Osteoblast (primary cell): Measurements from ENCODE around the gene ZSCAN22. TPM values are rescaled to one million over a fixed set of nuclear protein-coding genes. Genes with fewer than 3 reads are reported as not detected.

Source experiments
- DNase-seq: peaks from one replicate; pipeline ENCODE4 v3.0.0; 2011; ENCODE audit warnings: low spot score, mixed read lengths; ENCODE audit not compliant: insufficient read length; ENCODE audit errors: missing footprints
- H2AFZ ChIP-seq: 2 replicates; pipeline ENCODE4 v1.6.0; 2011; ENCODE audit warnings: mild to moderate bottlenecking, low read length
- H3K27ac ChIP-seq: 2 replicates; pipeline ENCODE4 v1.5.1; 2011; ENCODE audit warnings: mild to moderate bottlenecking, low read depth, low read length, moderate library complexity
- H3K27me3 ChIP-seq: 2 replicates; pipeline ENCODE4 v1.6.0; 2012; ENCODE audit warnings: mild to moderate bottlenecking, control low read depth, inconsistent platforms, low read length, moderate library complexity; ENCODE audit not compliant: insufficient read depth
- H3K36me3 ChIP-seq: 2 replicates; pipeline ENCODE4 v1.5.1; 2011; ENCODE audit warnings: mild to moderate bottlenecking, low read length, control low read depth, moderate library complexity; ENCODE audit not compliant: insufficient read depth
- H3K4me1 ChIP-seq: 2 replicates; pipeline ENCODE4 v1.5.1; 2011; ENCODE audit warnings: mild to moderate bottlenecking, low read length, control low read depth, moderate library complexity; ENCODE audit not compliant: insufficient read depth
- H3K4me2 ChIP-seq: 2 replicates; pipeline ENCODE4 v1.6.0; 2011; ENCODE audit warnings: mild to moderate bottlenecking, low read length; ENCODE audit not compliant: insufficient read depth
- H3K4me3 ChIP-seq: fragments of 200-600 bp; sonication (generic); 3 replicates; pipeline ENCODE4 v1.5.1; 2012; ENCODE audit warnings: mild to moderate bottlenecking, low read length, inconsistent platforms; ENCODE audit not compliant: insufficient read depth
- H3K79me2 ChIP-seq: 2 replicates; pipeline ENCODE4 v1.6.0; 2012; ENCODE audit warnings: mild to moderate bottlenecking, low read length, control low read depth, inconsistent platforms; ENCODE audit not compliant: insufficient read depth
- H3K9me3 ChIP-seq: 2 replicates; pipeline ENCODE4 v1.5.1; 2011; ENCODE audit warnings: low read depth, low read length, control low read depth
- H4K20me1 ChIP-seq: 2 replicates; pipeline ENCODE4 v1.6.0; 2012; ENCODE audit warnings: mild to moderate bottlenecking, low read length, control low read depth; ENCODE audit not compliant: insufficient read depth
- total RNA-seq: library from RNA; depleted of rRNA; stranded (reverse); fragments of >200 nt; gene quantifications from 2 replicates; pipeline ENCODE4 v1.2.3, GENCODE V29; 2012
- TF ChIP-seq, protein P1 (sequence below): IDR thresholded peaks from 2 replicates; pipeline ENCODE4 v1.5.1; 2011; ENCODE audit warnings: mild to moderate bottlenecking, low read depth, low read length, moderate library complexity; ENCODE audit errors: extremely low read depth

ZSCAN22 gene
- total RNA-seq, 1 donor: 2.5 TPM

DNA sequence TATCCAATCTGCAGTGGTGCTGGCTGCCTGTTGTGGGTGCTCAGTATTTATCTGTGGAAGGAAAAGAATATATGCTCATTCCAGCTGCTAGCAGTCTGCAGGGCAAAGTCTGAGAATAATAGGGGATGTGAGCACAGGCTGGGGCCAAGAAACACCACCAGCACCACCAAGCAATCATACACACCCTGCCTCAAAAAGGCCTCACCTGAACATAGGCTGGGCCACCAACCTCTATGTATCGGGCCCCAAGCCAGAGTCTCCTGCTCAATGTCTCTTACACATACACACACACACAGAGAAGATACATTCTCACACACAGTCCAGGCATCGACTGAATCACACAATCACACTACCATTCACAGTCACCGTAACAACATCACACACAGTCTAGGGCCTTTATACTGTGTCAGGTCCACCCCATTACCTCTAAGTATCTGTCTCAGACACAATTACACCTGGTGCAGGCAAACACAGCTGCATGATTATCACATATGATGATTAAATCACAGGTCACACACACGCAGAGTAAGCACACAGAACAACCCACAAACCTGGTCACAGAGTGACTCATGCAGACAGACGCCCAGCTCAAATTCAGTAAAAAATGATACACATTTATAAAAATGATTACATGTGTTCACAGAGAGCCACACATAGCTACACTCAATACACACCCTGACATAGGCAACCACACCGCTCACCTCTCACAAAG lies 1.3 kb upstream of the ZSCAN22 start:
- no peak for DNase-seq
- peaks cover 47% of the 10 kb centered on the region for H3K79me2 ChIP-seq
- H3K9me3 ChIP-seq: no peaks in the 10 kb centered on the region
- peak overlapping the region; percentile 91 for H3K4me3 ChIP-seq
- TF ChIP-seq, protein P1, sequence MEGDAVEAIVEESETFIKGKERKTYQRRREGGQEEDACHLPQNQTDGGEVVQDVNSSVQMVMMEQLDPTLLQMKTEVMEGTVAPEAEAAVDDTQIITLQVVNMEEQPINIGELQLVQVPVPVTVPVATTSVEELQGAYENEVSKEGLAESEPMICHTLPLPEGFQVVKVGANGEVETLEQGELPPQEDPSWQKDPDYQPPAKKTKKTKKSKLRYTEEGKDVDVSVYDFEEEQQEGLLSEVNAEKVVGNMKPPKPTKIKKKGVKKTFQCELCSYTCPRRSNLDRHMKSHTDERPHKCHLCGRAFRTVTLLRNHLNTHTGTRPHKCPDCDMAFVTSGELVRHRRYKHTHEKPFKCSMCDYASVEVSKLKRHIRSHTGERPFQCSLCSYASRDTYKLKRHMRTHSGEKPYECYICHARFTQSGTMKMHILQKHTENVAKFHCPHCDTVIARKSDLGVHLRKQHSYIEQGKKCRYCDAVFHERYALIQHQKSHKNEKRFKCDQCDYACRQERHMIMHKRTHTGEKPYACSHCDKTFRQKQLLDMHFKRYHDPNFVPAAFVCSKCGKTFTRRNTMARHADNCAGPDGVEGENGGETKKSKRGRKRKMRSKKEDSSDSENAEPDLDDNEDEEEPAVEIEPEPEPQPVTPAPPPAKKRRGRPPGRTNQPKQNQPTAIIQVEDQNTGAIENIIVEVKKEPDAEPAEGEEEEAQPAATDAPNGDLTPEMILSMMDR: no peak
- peaks cover 7% of the 10 kb centered on the region for H4K20me1 ChIP-seq
- H3K27me3 ChIP-seq: no peaks in the 10 kb centered on the region
- no peak overlapping the region for H2AFZ ChIP-seq
- H3K27ac ChIP-seq: peak overlapping the region; percentile 48
- peaks cover 20% of the 10 kb centered on the region for H3K4me1 ChIP-seq
- peak overlapping the region; percentile 82 for H3K4me2 ChIP-seq
- H3K36me3 ChIP-seq: no peaks in the 10 kb centered on the region

DNA sequence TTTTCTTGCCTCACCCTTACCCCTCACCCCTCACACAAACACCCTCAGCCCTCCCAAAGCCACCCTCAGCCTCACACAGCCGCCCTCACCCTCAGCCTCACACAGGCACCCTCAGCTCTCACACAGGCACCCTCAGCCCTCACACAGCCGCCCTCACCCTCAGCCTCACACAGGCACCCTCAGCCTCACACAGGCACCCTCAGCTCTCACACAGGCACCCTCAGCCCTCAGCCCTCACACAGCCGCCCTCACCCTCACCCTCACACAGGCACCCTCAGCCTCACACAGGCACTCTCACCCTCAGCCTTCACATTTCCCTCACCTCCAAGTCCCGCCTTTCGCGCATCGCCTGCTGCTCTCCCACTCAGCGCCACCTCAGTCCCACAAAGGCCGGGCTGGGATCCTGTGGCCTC lies 287 bp upstream of the ZSCAN22 start:
- Histone ChIP-seq H3K27me3 (no peaks in the 10 kb centered on the region), H4K20me1 (peaks cover 7% of the 10 kb centered on the region), H3K79me2 (peaks cover 47% of the 10 kb centered on the region), H3K36me3 (no peaks in the 10 kb centered on the region), H3K27ac (peak overlapping the region; percentile 88), H3K4me3 (peak overlapping the region; percentile 91), H3K4me2 (peak overlapping the region; percentile 82), H2AFZ (peak overlapping the region; percentile 98), H3K4me1 (peaks cover 20% of the 10 kb centered on the region), H3K9me3 (no peaks in the 10 kb centered on the region)
- no peak for DNase-seq
- TF ChIP-seq, protein P1: no peak

DNA sequence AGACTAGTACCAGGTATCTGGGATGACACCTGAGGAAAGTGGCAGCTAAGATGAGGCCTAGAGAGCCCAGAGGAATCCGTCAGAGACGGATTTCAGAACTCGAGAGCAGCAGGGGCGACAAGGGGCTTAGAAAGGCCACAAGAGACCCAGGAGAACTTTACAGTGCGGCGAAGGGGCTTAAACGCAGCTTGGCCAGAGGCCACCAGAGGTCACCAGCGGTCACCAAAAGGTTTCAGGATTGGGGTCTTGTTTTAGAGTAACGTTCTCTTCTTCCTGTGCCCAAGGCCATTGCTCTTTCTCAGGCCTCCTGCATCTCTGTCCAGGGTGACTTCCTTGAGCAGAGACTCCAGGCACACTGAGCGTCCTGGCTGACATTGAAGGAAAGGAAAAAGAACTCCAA lies 2.2 kb downstream of the ZSCAN22 start:
- no peak for DNase-seq
- Histone ChIP-seq H3K27me3 (no peaks in the 10 kb centered on the region), H3K4me3 (no peak overlapping the region), H3K9me3 (no peaks in the 10 kb centered on the region), H3K36me3 (no peaks in the 10 kb centered on the region), H3K4me1 (peaks cover 20% of the 10 kb centered on the region), H3K27ac (no peak overlapping the region), H2AFZ (no peak overlapping the region), H3K4me2 (no peak overlapping the region), H4K20me1 (peaks cover 7% of the 10 kb centered on the region), H3K79me2 (peaks cover 45% of the 10 kb centered on the region)
- TF ChIP-seq, protein P1: no peak

DNA sequence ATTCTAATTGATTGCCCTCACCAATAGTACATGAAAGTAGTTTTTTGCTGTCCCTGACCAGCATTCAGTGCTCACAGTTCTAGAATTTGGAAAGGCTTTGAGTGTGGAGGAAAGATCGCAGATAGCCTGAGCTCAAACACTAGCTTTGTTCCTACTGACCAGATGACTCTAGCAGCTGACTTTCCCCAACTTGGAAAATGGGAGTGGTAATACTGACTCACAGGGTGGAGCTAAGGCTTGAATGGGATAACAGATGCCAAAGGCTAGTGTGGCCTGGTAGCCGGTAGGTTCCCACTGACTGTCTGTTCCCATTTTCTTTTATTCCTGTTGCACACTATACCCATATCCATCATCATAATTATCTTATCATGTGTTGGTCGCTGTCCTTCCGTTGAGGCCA lies 3.7 kb downstream of the ZSCAN22 start:
- Histone ChIP-seq H2AFZ (no peak overlapping the region), H3K27ac (peak overlapping the region; percentile 27), H3K79me2 (peaks cover 31% of the 10 kb centered on the region), H4K20me1 (peaks cover 5% of the 10 kb centered on the region), H3K4me2 (peak overlapping the region; percentile 31), H3K9me3 (no peaks in the 10 kb centered on the region), H3K27me3 (no peaks in the 10 kb centered on the region), H3K4me3 (no peak overlapping the region), H3K36me3 (no peaks in the 10 kb centered on the region), H3K4me1 (peaks cover 17% of the 10 kb centered on the region)
- DNase-seq: peak; percentile 96
- TF ChIP-seq, protein P1: no peak
